ENCODE data around the gene LPCAT3. TPM values are rescaled to one million over a fixed set of nuclear protein-coding genes. Genes with fewer than 3 reads are reported as not detected.

The LPCAT3 gene
- polyA plus RNA-seq, 2 of the 4 experiments (the other 2 are of a cell fraction), result 42.8 to 53.4 TPM

DNA sequence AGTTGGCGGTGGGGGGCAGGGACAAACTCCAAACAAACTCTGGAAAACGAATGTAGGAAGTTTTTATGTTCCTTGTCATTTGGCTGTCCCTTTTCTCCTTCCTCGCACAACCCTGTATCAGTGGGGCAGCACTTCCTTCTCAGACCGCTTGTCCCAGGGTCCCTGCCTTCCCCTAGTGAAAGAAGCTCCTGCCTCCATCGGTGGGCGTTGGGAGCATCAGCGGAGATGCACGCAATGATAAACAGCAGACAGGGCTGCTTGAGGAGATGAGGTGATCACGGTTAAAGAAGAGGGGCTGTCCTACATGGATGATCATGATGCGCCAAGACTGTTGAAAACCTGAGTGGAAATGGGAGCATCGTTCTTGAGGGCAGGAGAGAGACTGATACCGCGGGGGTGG, 42.9 kb upstream of the LPCAT3 start:
- Histone ChIP-seq H3K27ac (peak overlapping the region; percentile 77 to 93), H3K4me3 (peak overlapping the region; percentile 15; the same call in 1 of the 3 replicates), H3K4me2 (peak overlapping the region; percentile 68), H3K4me1 (peaks cover 22% of the 10 kb centered on the region), H3K9me3 (no peaks in the 10 kb centered on the region)
- DNase-seq (ENCODE audit: low read depth in 1 of 2, low spot score in 1 of 2), result no peak
- ATAC-seq, result no peak
- WGBS (ENCODE audit: missing lambda C conversion rate), result 89% methylated on average over 13 of the region's 13 CpGs
- no peak for TF ChIP-seq FOXS1 (CRISPR knock-in tag; IDR thresholded peaks at IDR 0.05)
- TF ChIP-seq BHLHE40 (IDR thresholded peaks at IDR 0.05; ENCODE audit: low read depth, low read length), result no peak
- no peak for TF ChIP-seq HEYL (CRISPR knock-in tag; IDR thresholded peaks at IDR 0.05)
- TF ChIP-seq NPAS2 (CRISPR knock-in tag; IDR thresholded peaks at IDR 0.05; ENCODE audit: borderline replicate concordance), result no peak
- TF ChIP-seq KDM1A (IDR thresholded peaks at IDR 0.05; ENCODE audit: low read depth), result no peak
- no peak for TF ChIP-seq EHF (CRISPR knock-in tag; IDR thresholded peaks at IDR 0.05)
- TF ChIP-seq, protein P1, sequence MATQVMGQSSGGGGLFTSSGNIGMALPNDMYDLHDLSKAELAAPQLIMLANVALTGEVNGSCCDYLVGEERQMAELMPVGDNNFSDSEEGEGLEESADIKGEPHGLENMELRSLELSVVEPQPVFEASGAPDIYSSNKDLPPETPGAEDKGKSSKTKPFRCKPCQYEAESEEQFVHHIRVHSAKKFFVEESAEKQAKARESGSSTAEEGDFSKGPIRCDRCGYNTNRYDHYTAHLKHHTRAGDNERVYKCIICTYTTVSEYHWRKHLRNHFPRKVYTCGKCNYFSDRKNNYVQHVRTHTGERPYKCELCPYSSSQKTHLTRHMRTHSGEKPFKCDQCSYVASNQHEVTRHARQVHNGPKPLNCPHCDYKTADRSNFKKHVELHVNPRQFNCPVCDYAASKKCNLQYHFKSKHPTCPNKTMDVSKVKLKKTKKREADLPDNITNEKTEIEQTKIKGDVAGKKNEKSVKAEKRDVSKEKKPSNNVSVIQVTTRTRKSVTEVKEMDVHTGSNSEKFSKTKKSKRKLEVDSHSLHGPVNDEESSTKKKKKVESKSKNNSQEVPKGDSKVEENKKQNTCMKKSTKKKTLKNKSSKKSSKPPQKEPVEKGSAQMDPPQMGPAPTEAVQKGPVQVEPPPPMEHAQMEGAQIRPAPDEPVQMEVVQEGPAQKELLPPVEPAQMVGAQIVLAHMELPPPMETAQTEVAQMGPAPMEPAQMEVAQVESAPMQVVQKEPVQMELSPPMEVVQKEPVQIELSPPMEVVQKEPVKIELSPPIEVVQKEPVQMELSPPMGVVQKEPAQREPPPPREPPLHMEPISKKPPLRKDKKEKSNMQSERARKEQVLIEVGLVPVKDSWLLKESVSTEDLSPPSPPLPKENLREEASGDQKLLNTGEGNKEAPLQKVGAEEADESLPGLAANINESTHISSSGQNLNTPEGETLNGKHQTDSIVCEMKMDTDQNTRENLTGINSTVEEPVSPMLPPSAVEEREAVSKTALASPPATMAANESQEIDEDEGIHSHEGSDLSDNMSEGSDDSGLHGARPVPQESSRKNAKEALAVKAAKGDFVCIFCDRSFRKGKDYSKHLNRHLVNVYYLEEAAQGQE (IDR thresholded peaks at IDR 0.05), result no peak
- TF ChIP-seq, protein P2, sequence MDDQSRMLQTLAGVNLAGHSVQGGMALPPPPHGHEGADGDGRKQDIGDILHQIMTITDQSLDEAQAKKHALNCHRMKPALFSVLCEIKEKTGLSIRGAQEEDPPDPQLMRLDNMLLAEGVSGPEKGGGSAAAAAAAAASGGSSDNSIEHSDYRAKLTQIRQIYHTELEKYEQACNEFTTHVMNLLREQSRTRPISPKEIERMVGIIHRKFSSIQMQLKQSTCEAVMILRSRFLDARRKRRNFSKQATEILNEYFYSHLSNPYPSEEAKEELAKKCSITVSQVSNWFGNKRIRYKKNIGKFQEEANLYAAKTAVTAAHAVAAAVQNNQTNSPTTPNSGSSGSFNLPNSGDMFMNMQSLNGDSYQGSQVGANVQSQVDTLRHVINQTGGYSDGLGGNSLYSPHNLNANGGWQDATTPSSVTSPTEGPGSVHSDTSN (IDR thresholded peaks at IDR 0.05), result no peak
- TF ChIP-seq, protein P3, sequence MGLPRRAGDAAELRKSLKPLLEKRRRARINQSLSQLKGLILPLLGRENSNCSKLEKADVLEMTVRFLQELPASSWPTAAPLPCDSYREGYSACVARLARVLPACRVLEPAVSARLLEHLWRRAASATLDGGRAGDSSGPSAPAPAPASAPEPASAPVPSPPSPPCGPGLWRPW (IDR thresholded peaks at IDR 0.05), result no peak
- TF ChIP-seq EP300 (IDR thresholded peaks at IDR 0.05), result no peak
- TF ChIP-seq, protein P4, sequence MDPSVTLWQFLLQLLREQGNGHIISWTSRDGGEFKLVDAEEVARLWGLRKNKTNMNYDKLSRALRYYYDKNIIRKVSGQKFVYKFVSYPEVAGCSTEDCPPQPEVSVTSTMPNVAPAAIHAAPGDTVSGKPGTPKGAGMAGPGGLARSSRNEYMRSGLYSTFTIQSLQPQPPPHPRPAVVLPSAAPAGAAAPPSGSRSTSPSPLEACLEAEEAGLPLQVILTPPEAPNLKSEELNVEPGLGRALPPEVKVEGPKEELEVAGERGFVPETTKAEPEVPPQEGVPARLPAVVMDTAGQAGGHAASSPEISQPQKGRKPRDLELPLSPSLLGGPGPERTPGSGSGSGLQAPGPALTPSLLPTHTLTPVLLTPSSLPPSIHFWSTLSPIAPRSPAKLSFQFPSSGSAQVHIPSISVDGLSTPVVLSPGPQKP (IDR thresholded peaks at IDR 0.05; ENCODE audit: low read depth, low read length), result no peak
- TF ChIP-seq CHD4 (IDR thresholded peaks at IDR 0.05; ENCODE audit: borderline replicate concordance), result no peak
- TF ChIP-seq, protein P5, sequence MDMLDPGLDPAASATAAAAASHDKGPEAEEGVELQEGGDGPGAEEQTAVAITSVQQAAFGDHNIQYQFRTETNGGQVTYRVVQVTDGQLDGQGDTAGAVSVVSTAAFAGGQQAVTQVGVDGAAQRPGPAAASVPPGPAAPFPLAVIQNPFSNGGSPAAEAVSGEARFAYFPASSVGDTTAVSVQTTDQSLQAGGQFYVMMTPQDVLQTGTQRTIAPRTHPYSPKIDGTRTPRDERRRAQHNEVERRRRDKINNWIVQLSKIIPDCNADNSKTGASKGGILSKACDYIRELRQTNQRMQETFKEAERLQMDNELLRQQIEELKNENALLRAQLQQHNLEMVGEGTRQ (IDR thresholded peaks at IDR 0.05), result no peak
- no peak for TF ChIP-seq RARB (CRISPR knock-in tag; IDR thresholded peaks at IDR 0.05)
- TF ChIP-seq CHD2 (IDR thresholded peaks at IDR 0.05; ENCODE audit: low read length, partially characterized antibody), result no peak
- no peak for TF ChIP-seq MAFK (IDR thresholded peaks at IDR 0.05; ENCODE audit: partially characterized antibody)
- no peak for TF ChIP-seq HOXA7 (CRISPR knock-in tag; IDR thresholded peaks at IDR 0.05)
- TF ChIP-seq RNF2 (IDR thresholded peaks at IDR 0.05; ENCODE audit: borderline replicate concordance, low read depth), result no peak
- ChIA-PET POLR2A (interaction anchor here (1.2 to 2.6 kb wide), 6 partner anchors 19 to 128 kb away, joined by 3 to 27 read pairs (median 5); partner anchors contain the start of genes C1R, C1RL and PEX5), CTCF (interaction anchor here (0.6 to 16.5 kb wide), 31 partner anchors 9 to 399 kb away, joined by 3 to 309 read pairs (median 5); partner anchors contain the start of genes C1R, C1RL, LPCAT3 and PTPN6)
- no peak for FAIRE-seq

DNA sequence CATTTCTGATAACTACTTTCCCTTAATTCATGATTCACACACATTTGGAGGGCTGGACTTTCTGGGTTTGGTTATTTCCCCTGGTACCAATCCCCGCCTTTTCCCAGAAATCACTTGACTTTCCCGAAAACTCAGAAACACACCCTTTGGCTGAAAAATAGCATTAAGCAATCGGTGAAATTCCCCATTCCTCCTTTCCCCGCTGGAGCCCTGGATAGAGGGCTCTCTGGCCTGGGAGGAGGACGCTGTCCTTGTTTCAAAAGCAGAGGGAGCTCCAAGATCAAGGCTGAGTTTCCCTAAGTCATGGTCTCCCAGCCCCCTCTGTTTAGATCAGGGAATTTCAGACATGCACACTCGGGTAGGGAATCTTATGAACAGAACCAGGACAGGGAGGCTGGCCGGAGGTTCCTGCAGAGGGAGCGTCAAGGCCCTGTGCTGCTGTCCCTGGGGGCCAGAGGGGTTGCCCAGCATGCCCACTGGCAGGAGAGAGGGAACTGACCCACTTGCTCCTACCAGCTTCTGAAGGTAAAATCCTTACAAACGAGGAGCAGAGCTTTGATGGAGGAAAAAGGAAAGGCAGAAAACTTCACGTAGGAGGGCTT, 42.2 kb upstream of the LPCAT3 start, which contains the start of gene C1S:
Gene C1S (plus strand): TSS at position 366 of the 602 bp plus-strand sequence. CDS start 1,195 bp downstream, outside the sequence.
- 18% methylated on average over 8 of the region's 10 CpGs for WGBS (ENCODE audit: missing lambda C conversion rate)
- POLR2A ChIA-PET, result interaction anchor here (1.2 to 2.6 kb wide), 6 partner anchors 19 to 129 kb away, joined by 3 to 27 read pairs (median 5); partner anchors contain the start of genes C1R, C1RL and PEX5
- peak within 1 kb of the TSS; percentile 77 to 93 for H3K27ac ChIP-seq
- ATAC-seq (peak; percentile 99), FAIRE-seq (peak; percentile 95), DNase-seq (ENCODE audit: low read depth in 1 of 2, low spot score in 1 of 2) (peak; percentile 93 to 95)
- CTCF ChIA-PET, result interaction anchor here (0.6 to 16.5 kb wide), 33 partner anchors 8 to 399 kb away, joined by 3 to 309 read pairs (median 5); partner anchors contain the start of genes C1R, C1RL, LPCAT3 and PTPN6
- peaks cover 22% of the 10 kb centered on the region for H3K4me1 ChIP-seq
- H3K4me2 ChIP-seq, result peak within 1 kb of the TSS; percentile 68
- H3K4me3 ChIP-seq, result peak within 1 kb of the TSS; percentile 15; the same call in 1 of the 3 replicates
- no peaks in the 10 kb centered on the region for H3K9me3 ChIP-seq
- TF ChIP-seq EP300 (IDR thresholded peaks at IDR 0.05) (no peak), HOXB5 (CRISPR knock-in tag; IDR thresholded peaks at IDR 0.05) (no peak), NFE2L2 (conservative IDR thresholded peaks at IDR 0.05; ENCODE audit: low read length) (peak; percentile 93), ZC3H11A (IDR thresholded peaks at IDR 0.05) (no peak), CBX8 (IDR thresholded peaks at IDR 0.05) (no peak), RARB (CRISPR knock-in tag; IDR thresholded peaks at IDR 0.05) (no peak)
- TF ChIP-seq, protein P2 (IDR thresholded peaks at IDR 0.05), result no peak
- TF ChIP-seq, protein P6, sequence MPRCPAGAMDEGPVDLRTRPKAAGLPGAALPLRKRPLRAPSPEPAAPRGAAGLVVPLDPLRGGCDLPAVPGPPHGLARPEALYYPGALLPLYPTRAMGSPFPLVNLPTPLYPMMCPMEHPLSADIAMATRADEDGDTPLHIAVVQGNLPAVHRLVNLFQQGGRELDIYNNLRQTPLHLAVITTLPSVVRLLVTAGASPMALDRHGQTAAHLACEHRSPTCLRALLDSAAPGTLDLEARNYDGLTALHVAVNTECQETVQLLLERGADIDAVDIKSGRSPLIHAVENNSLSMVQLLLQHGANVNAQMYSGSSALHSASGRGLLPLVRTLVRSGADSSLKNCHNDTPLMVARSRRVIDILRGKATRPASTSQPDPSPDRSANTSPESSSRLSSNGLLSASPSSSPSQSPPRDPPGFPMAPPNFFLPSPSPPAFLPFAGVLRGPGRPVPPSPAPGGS (IDR thresholded peaks at IDR 0.05), result no peak
- TF ChIP-seq, protein P7, sequence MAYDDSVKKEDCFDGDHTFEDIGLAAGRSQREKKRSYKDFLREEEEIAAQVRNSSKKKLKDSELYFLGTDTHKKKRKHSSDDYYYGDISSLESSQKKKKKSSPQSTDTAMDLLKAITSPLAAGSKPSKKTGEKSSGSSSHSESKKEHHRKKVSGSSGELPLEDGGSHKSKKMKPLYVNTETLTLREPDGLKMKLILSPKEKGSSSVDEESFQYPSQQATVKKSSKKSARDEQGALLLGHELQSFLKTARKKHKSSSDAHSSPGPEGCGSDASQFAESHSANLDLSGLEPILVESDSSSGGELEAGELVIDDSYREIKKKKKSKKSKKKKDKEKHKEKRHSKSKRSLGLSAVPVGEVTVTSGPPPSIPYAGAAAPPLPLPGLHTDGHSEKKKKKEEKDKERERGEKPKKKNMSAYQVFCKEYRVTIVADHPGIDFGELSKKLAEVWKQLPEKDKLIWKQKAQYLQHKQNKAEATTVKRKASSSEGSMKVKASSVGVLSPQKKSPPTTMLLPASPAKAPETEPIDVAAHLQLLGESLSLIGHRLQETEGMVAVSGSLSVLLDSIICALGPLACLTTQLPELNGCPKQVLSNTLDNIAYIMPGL (CRISPR knock-in tag; IDR thresholded peaks at IDR 0.05; ENCODE audit: borderline replicate concordance), result no peak
